ENCODE data around the gene TWIST1.
A peak's percentile ranks its signal among the peaks of the same experiment; 100 is the strongest.

The TWIST1 gene

GRCh38 chr7:19117091-19117869 lies at the start of gene TWIST1:
TWIST1 (minus strand) TSS chr7:19117636; CDS start chr7:19117321, 315 bp downstream.
- DNase-seq (ENCODE audit: low read depth), result peak; percentile 94

- peak; percentile 9 for DNase-seq (ENCODE audit: low read depth)
Observed at GRCh38 chr7:19161671-19162070, 44.2 kb upstream of the TWIST1 start.

DNA sequence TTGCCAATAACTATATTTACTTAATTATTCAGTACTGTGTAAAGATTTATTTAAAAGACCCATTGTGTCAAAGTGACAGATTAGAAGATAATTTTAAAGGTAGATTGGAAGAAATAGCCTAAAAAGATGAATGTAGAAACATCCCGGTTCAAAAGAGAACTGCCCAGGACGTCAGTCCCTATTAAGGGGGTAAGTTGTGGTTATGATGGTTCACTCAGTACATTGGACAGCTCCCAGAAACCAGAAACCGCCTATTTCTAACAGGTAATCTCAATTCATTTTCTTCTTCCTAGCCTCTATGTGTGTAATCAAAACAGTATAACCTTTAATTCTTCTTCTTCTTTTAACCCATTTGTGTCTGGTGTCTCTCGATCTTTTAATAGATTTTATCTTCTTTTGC lies 29.3 kb upstream of the TWIST1 start:
- peak; percentile 32 for DNase-seq (ENCODE audit: low read depth)

- DNase-seq (ENCODE audit: low read depth), result no peak
Observed at GRCh38 chr7:19145434-19146115, 28.1 kb upstream of the TWIST1 start.

DNA sequence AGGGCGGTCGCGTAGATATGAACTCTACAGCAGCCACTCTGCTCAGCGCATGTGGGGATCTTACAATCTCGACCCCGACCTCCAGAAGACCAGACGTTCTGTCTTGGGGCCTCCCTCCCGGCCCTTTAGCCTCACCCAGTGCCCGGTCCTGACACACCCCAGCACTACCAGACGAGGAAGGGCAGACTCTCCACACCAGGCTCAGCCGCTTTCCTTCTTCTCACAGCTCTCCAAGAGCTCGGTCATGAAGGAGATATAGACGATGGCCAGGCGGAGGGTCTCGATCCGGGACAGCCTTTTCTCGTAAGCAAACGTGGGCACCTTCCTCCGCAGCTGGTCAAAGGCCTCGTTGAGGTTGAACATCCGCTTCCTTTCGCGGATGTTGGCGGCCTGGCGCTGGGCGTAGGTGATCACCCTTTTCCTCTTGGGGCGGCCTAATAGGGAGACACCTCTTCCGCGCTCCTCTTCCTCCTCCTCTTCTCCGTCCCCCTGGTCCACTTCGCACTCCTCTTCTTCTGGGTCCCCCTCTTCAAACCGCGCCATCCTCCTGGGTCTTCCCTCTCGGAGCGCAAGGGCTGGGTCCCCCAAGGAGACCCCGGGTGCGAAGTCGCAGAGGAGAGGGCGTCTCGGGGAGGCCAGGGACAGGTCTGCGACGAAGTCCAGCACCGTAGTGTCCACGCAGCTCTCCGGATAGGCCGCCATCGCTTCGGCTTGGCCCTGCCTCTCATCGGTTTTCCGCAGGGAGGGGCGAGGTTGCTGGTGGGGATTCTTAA lies 27.4 kb upstream of the TWIST1 start, which contains the start of gene FERD3L:
TSS of gene FERD3L (minus strand) at position 761 of the 773 bp plus-strand sequence. CDS start at position 702, 59 bp downstream.
- no peak for DNase-seq (ENCODE audit: low read depth)

DNA sequence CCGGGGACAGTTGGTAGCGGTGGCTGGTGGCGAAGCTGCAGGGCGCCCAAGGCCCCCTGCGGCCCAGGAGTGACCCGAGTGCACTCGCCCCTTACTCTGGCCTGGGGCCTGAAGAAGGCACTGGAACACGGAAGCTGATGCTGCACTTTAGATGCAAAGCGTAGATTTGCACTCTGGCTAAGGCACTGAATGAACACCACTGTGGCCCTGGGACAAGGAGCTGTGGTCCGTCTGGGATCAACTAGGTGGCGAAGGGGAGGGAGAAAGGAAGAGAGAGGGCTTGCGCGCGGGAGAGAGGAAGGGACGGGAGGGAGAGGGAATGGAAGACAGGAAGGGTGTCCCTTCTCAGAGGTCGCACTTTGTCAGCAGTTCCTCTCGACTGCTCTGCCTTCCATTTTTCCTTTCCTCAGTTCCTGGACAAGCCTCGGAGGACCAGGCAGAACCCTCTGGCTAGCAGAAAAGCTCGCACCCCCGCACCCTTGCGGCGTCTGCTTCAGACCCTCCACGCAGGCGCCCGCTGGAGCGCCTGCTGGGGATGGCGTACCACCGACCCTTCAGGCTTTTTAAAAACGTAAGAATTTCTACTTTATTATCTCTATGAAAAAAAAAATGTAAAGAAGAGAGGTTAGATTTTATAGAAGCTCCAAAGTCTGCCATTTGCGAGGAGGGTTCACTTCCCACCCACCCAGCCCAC lies 26.6 kb upstream of the TWIST1 start:
- DNase-seq (ENCODE audit: low read depth), result no peak

GRCh38 chr7:19139706-19140327 lies 22.4 kb upstream of the TWIST1 start:
- no peak for DNase-seq (ENCODE audit: low read depth)

DNA sequence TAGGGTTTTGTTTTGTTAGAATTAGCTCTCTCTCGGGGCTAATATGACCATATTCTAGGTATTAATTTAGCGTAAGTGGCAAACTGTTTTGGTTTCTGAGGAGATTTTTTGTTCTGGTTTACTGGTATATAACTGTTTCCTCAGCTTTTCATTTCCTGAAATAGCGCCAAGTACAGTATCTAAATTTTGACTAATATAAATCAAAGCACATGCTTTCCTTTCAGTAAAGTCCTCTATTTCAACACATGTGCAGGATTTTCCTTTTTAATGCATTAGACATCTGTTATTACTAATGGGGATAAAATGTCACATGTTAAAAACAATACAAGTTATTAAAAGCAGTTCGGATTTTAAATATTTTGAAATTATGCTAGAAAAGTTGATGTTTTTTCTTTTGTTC lies 16.4 kb upstream of the TWIST1 start:
- DNase-seq (ENCODE audit: low read depth), result no peak

GRCh38 chr7:19133390-19133789 lies 16.0 kb upstream of the TWIST1 start:
- DNase-seq (ENCODE audit: low read depth), result no peak

- DNase-seq (ENCODE audit: low read depth), result no peak
Observed at GRCh38 chr7:19128856-19129255, 11.4 kb upstream of the TWIST1 start.

- peak; percentile 75 for DNase-seq (ENCODE audit: low read depth)
Observed at GRCh38 chr7:19121977-19122588, 4.6 kb upstream of the TWIST1 start.

DNA sequence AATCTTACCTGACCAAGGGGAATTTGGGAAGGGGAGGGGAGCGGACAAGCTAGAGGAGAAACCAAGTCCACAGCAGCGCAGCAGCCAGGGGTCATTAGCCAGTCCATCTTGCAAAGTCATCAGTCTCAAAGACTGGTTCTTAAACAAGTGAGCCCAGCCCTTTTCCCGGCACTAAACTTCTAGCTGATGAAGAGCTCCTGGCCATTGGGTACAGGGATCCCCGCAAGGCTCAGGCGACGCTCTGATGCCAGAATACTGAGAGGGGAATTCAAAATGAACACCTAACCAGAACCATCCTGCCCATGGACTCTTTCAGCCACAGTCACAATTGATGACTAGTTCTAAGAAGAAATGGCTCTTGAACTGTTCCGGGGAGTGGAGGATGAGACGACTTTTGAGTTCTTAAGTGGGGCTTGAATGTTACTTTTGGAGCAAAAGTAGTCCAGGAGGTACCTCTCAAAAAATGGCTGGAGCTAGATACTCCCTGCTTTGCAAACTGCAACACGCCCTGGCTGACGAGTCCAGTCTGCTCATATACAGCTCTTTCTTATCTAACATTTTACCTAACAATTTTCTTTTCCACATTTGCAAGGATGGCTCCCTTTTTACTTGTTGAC lies 2.5 kb upstream of the TWIST1 start:
- DNase-seq (ENCODE audit: low read depth), result no peak

DNA sequence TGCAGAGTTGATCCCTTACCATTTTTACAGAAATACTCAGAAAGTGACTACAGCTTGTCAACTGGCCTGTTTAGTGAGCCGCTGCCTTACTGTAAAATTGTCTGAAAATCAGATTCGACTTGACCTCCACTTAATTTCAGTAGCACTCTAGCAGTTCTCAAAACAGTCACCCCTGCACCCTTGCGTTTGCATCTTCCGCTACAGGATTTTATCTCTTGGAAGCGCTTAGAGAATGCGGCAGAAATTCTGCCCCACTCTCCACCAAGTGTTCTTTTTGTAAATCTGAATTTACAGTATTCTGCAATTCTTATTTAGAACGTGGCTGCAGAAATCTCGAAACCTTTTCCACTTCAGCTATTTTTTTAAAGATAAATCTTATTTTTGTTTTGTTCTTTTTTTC lies 1.9 kb upstream of the TWIST1 start:
- DNase-seq (ENCODE audit: low read depth), result no peak

GRCh38 chr7:19118636-19119371 lies 1.4 kb upstream of the TWIST1 start:
- peak; percentile 50 for DNase-seq (ENCODE audit: low read depth)

GRCh38 chr7:19117870-19118608 lies 603 bp upstream of the TWIST1 start:
- peak; percentile 59 for DNase-seq (ENCODE audit: low read depth)

DNA sequence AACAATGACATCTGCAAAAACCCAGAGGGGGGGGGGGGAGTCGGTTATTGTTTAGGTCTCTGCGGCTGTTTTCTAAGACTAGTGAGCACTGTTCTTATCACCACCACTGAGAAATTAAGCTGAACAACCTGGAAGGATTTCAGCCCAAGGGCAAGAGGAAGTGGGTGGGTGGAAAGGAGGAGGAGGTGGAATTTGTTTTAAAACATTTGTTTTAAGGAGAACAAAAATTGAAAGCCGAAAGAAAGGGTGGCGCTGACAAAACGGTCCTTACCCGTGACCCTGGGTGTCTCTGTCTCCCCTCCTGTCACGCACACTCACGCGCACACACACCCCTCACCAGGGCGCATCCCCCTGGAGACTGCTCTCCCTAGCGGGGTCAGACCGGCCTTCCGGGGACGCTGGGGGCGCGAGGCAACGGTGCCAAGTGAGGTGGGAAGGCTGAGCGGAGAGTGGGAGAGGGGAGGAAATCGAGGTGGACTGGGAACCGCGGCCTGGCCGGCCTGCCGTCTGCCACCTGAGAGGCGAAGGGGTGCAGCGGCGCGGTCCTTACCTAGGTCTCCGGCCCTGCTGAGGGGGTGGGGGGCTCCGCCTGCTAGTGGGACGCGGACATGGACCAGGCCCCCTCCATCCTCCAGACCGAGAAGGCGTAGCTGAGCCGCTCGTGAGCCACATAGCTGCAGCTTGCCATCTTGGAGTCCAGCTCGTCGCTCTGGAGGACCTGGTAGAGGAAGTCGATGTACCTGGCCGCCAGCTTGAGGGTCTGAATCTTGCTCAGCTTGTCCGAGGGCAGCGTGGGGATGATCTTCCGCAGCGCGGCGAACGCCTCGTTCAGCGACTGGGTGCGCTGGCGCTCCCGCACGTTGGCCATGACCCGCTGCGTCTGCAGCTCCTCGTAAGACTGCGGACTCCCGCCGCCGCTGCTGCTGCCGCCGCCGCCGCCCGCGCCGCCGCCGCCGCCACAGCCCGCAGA lies 1.0 kb downstream of the TWIST1 start:
- DNase-seq (ENCODE audit: low read depth), result peak; percentile 69

DNA sequence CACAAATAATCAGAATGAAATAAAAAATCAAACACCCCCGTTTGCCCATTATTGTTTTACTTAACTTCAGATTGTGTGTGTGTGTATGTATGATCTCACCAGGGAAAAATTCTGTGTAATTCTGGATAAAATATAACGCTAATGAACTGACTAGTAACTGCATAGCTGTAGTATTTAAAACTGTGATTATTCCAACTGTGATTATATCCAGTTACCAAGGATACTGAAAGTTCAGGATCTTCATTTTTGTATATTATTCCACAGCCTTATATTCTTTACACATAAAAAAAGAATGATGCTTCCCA lies 2.9 kb downstream of the TWIST1 start:
- peak; percentile 80 for DNase-seq (ENCODE audit: low read depth)

- DNase-seq (ENCODE audit: low read depth), result peak; percentile 85
Observed at GRCh38 chr7:19113855-19114550, 3.4 kb downstream of the TWIST1 start.

All from ELR (cell line).